A549 treated with Hydrocortisone at 1 μM for 4 hours (cell line): Measurements from ENCODE around the gene UBASH3A. TPM values are rescaled to one million over a fixed set of nuclear protein-coding genes. Genes with fewer than 3 reads are reported as not detected.

ENCODE experiments used
- total RNA-seq: library from RNA; stranded (reverse); fragments of 200-300 nt; extraction: Qiagen RNA extraction; gene quantifications from 5 replicates; pipeline ENCODE4 v1.2.3, GENCODE V29; 2022

The UBASH3A gene
- 0.12 to 0.20 TPM (median 0.13 TPM) in 5 replicates for total RNA-seq

GRCh38 chr21:42403611-42404231 is at the start of gene UBASH3A:
Gene UBASH3A (plus strand): TSS chr21:42403902. CDS start chr21:42403946, 44 bp downstream.

GRCh38 chr21:42366292-42367010 is 37.3 kb upstream of the UBASH3A start, which contains the start of gene TFF1:
Gene TFF1 (minus strand): TSS chr21:42366535. CDS start chr21:42366495, 40 bp downstream.

GRCh38 chr21:42395905-42396651 is 7.6 kb upstream of the UBASH3A start, which contains the start of gene TMPRSS3:
Gene TMPRSS3 (minus strand): TSS chr21:42396052. CDS start chr21:42395417, 635 bp downstream.

GRCh38 chr21:42496120-42496838 is 92.6 kb downstream of the UBASH3A start, which contains the start of gene RSPH1:
Gene RSPH1 (minus strand): TSS chr21:42496224. CDS start chr21:42496186, 38 bp downstream.

Other genes with a start within 250 kb of the UBASH3A start
- gene ABCG1, start 184.8 kb upstream of the UBASH3A start, total RNA-seq, result 1.8 to 2.9 TPM (median 2.6 TPM) in 5 replicates
- 0.25 TPM in 1 of 5 replicates, not detected in the others for gene TFF3, start 88.5 kb upstream of the UBASH3A start, total RNA-seq
- not detected in 5 replicates for gene TFF2, start 52.9 kb upstream of the UBASH3A start, total RNA-seq
- 21.7 to 28.6 TPM (median 26.5 TPM) in 5 replicates for gene TFF1, start 37.4 kb upstream of the UBASH3A start, total RNA-seq
- gene TMPRSS3, start 7.8 kb upstream of the UBASH3A start, total RNA-seq, result 0.10 to 0.36 TPM (median 0.22 TPM) in 5 replicates
- 0.63 to 0.93 TPM (median 0.84 TPM) in 5 replicates for gene RSPH1, start 92.3 kb downstream of the UBASH3A start, total RNA-seq
- gene SLC37A1, start 110.0 kb downstream of the UBASH3A start, total RNA-seq, result 2.9 to 3.5 TPM (median 3.3 TPM) in 5 replicates
- gene PDE9A, start 249.7 kb downstream of the UBASH3A start, total RNA-seq, result 1.1 to 1.8 TPM (median 1.2 TPM) in 5 replicates